Measurements from ENCODE around the gene ACTL6B. TPM values are rescaled to one million over a fixed set of nuclear protein-coding genes. Genes with fewer than 3 reads are reported as not detected.
"Not testable (repeated sequence)": the region's sequence is repeated elsewhere in the genome, so short reads cannot be mapped to it uniquely, and the experiment has no call there.

The ACTL6B gene
- total RNA-seq, result 10 to 100 TPM; 16.5 to 35.2 TPM
- polyA plus RNA-seq (ENCODE audit: insufficient read length in 2 of 2), result 10 to 100 TPM; 83.1 to 89.8 TPM
- long read RNA-seq, donor 1, transcript ACTL6B-201 (14 exons, 1,537 nt), result major isoform, 10 of 10 reads
- long read RNA-seq, donor 1, partial matches to known transcripts, result 0 of 10 reads
- long read RNA-seq, donor 1, other reads (novel, unspliced or antisense), result 0 of 10 reads
- long read RNA-seq, donor 2, partial matches to known transcripts, result 0 of 5 reads
- long read RNA-seq, donor 2, other reads (novel, unspliced or antisense), result 0 of 5 reads
- long read RNA-seq, donor 3, partial matches to known transcripts, result 5 of 7 reads
- long read RNA-seq, donor 3, other reads (novel, unspliced or antisense), result 0 of 7 reads
- long read RNA-seq, donor 4, partial matches to known transcripts, result 421 of 427 reads
- long read RNA-seq, donor 4, other reads (novel, unspliced or antisense), result 6 of 427 reads

- 4% methylated on average over 61 of the region's 63 CpGs for WGBS (ENCODE audit: insufficient coverage)
- H3K4me3 ChIP-seq (ENCODE audit: low read depth, low read length), result peak within 1 kb of the TSS; percentile 48
- H3K9me3 ChIP-seq (ENCODE audit: control insufficient read depth, insufficient read depth, low read length), result no peaks in the 10 kb centered on the region
- H3K27me3 ChIP-seq (ENCODE audit: control insufficient read depth, insufficient read depth, low read length), result peaks cover 17% of the 10 kb centered on the region
- H3K4me1 ChIP-seq (ENCODE audit: control insufficient read depth, insufficient read depth, low read length), result peaks cover 22% of the 10 kb centered on the region
- H3K36me3 ChIP-seq (ENCODE audit: control insufficient read depth, insufficient read depth, low read length), result peaks cover 4% of the 10 kb centered on the region
- DNase-seq (ENCODE audit: low read depth in 4 of 6, low spot score in 6 of 6), result peak in 4 of 6 donors; percentile 71 to 96 (median 84)
- no peak within 1 kb of the TSS for H3K27ac ChIP-seq (ENCODE audit: low read depth, low read length)
Observed at GRCh38 chr7:100655908-100656674, at the start of gene ACTL6B. Gene ACTL6B, minus strand, starts transcription at chr7:100656448. Its CDS starts 94 bp downstream, at chr7:100656354.

GRCh38 chr7:100705320-100705752 is 49.1 kb upstream of the ACTL6B start:
- no peaks in the 10 kb centered on the region for H3K9me3 ChIP-seq (ENCODE audit: control insufficient read depth, insufficient read depth, low read length)
- peak overlapping the region; percentile 97 for H3K27ac ChIP-seq (ENCODE audit: low read depth, low read length)
- peaks cover 22% of the 10 kb centered on the region for H3K36me3 ChIP-seq (ENCODE audit: control insufficient read depth, insufficient read depth, low read length)
- peaks cover 20% of the 10 kb centered on the region for H3K4me1 ChIP-seq (ENCODE audit: control insufficient read depth, insufficient read depth, low read length)
- no peaks in the 10 kb centered on the region for H3K27me3 ChIP-seq (ENCODE audit: control insufficient read depth, insufficient read depth, low read length)
- DNase-seq (ENCODE audit: low read depth in 4 of 6, low spot score in 6 of 6), result peak; percentile 43 to 91 (median 70)
- H3K4me3 ChIP-seq (ENCODE audit: low read depth, low read length), result peak overlapping the region; percentile 95
- WGBS (ENCODE audit: insufficient coverage), result under 1% methylated on average over 25 of the region's 25 CpGs

- not testable (repeated sequence) for DNase-seq (ENCODE audit: low read depth in 4 of 6, low spot score in 6 of 6)
- H3K4me1 ChIP-seq (ENCODE audit: control insufficient read depth, insufficient read depth, low read length), result peaks cover 11% of the 10 kb centered on the region
- WGBS (ENCODE audit: insufficient coverage), result 95% methylated on average over 3 of the region's 3 CpGs
Observed at GRCh38 chr7:100701089-100701488, 44.8 kb upstream of the ACTL6B start.

GRCh38 chr7:100699018-100699417 is 42.8 kb upstream of the ACTL6B start:
- DNase-seq (ENCODE audit: low read depth in 4 of 6, low spot score in 6 of 6), result no peak
- H3K4me3 ChIP-seq (ENCODE audit: low read depth, low read length), result no peak overlapping the region
- H3K4me1 ChIP-seq (ENCODE audit: control insufficient read depth, insufficient read depth, low read length), result peaks cover 9% of the 10 kb centered on the region
- no peak overlapping the region for H3K27ac ChIP-seq (ENCODE audit: low read depth, low read length)
- H3K27me3 ChIP-seq (ENCODE audit: control insufficient read depth, insufficient read depth, low read length), result no peaks in the 10 kb centered on the region
- 88% methylated on average over 5 of the region's 6 CpGs for WGBS (ENCODE audit: insufficient coverage)
- no peaks in the 10 kb centered on the region for H3K36me3 ChIP-seq (ENCODE audit: control insufficient read depth, insufficient read depth, low read length)
- no peaks in the 10 kb centered on the region for H3K9me3 ChIP-seq (ENCODE audit: control insufficient read depth, insufficient read depth, low read length)

More at GRCh38 chr7:100701089-100701488, 44.8 kb upstream of the ACTL6B start:
- not testable (repeated sequence) for H3K36me3 ChIP-seq (ENCODE audit: control insufficient read depth, insufficient read depth, low read length); H3K4me3 ChIP-seq (ENCODE audit: low read depth, low read length); H3K9me3 ChIP-seq (ENCODE audit: control insufficient read depth, insufficient read depth, low read length); H3K27ac ChIP-seq (ENCODE audit: low read depth, low read length); H3K27me3 ChIP-seq (ENCODE audit: control insufficient read depth, insufficient read depth, low read length)

GRCh38 chr7:100696123-100696521 is 39.9 kb upstream of the ACTL6B start:
- 84% methylated on average over 4 of the region's 6 CpGs for whole genome bisulfite sequencing (ENCODE audit: insufficient coverage)
- no peak overlapping the region for H3K27ac ChIP-seq (ENCODE audit: low read depth, low read length)

GRCh38 chr7:100694098-100694745 is 38.0 kb upstream of the ACTL6B start, which contains the start of gene GIGYF1:
Gene GIGYF1, minus strand, starts transcription at chr7:100694250. Its CDS starts 6,012 bp downstream, at chr7:100688238.
- DNase-seq (ENCODE audit: low read depth in 4 of 6, low spot score in 6 of 6), result peak in 2 of 6 donors; percentile 86 to 89
- H3K9me3 ChIP-seq (ENCODE audit: control insufficient read depth, insufficient read depth, low read length), result no peaks in the 10 kb centered on the region
- under 1% methylated on average over 49 of the region's 102 CpGs for WGBS (ENCODE audit: insufficient coverage)

More at GRCh38 chr7:100696123-100696521, 39.9 kb upstream of the ACTL6B start:
- H3K27me3 ChIP-seq (ENCODE audit: control insufficient read depth, insufficient read depth, low read length), result no peaks in the 10 kb centered on the region
- H3K4me3 ChIP-seq (ENCODE audit: low read depth, low read length), result no peak overlapping the region
- peaks cover 5% of the 10 kb centered on the region for H3K36me3 ChIP-seq (ENCODE audit: control insufficient read depth, insufficient read depth, low read length)
- peaks cover 32% of the 10 kb centered on the region for H3K4me1 ChIP-seq (ENCODE audit: control insufficient read depth, insufficient read depth, low read length)
- no peak for DNase-seq (ENCODE audit: low read depth in 4 of 6, low spot score in 6 of 6)
- no peaks in the 10 kb centered on the region for H3K9me3 ChIP-seq (ENCODE audit: control insufficient read depth, insufficient read depth, low read length)

GRCh38 chr7:100693312-100694097 is 37.3 kb upstream of the ACTL6B start:
- peak overlapping the region; percentile 20 for H3K27ac ChIP-seq (ENCODE audit: low read depth, low read length)
- H3K4me3 ChIP-seq (ENCODE audit: low read depth, low read length), result peak overlapping the region; percentile 56
- peak in 1 of 6 donors; percentile 37 for DNase-seq (ENCODE audit: low read depth in 4 of 6, low spot score in 6 of 6)
- H3K9me3 ChIP-seq (ENCODE audit: control insufficient read depth, insufficient read depth, low read length), result no peaks in the 10 kb centered on the region
- peaks cover 53% of the 10 kb centered on the region for H3K4me1 ChIP-seq (ENCODE audit: control insufficient read depth, insufficient read depth, low read length)
- under 1% methylated on average over 81 of the region's 81 CpGs for WGBS (ENCODE audit: insufficient coverage)
- H3K27me3 ChIP-seq (ENCODE audit: control insufficient read depth, insufficient read depth, low read length), result no peaks in the 10 kb centered on the region
- peaks cover 26% of the 10 kb centered on the region for H3K36me3 ChIP-seq (ENCODE audit: control insufficient read depth, insufficient read depth, low read length)

More at GRCh38 chr7:100694098-100694745, 38.0 kb upstream of the ACTL6B start, which contains the start of gene GIGYF1:
- H3K4me1 ChIP-seq (ENCODE audit: control insufficient read depth, insufficient read depth, low read length), result peaks cover 49% of the 10 kb centered on the region
- H3K4me3 ChIP-seq (ENCODE audit: low read depth, low read length), result peak within 1 kb of the TSS; percentile 56
- H3K27me3 ChIP-seq (ENCODE audit: control insufficient read depth, insufficient read depth, low read length), result no peaks in the 10 kb centered on the region
- peaks cover 19% of the 10 kb centered on the region for H3K36me3 ChIP-seq (ENCODE audit: control insufficient read depth, insufficient read depth, low read length)
- H3K27ac ChIP-seq (ENCODE audit: low read depth, low read length), result peak within 1 kb of the TSS; percentile 52

GRCh38 chr7:100692578-100692961 is 36.3 kb upstream of the ACTL6B start:
- WGBS (ENCODE audit: insufficient coverage), result 38% methylated on average over 4 of the region's 6 CpGs
- Histone ChIP-seq H3K36me3 (ENCODE audit: control insufficient read depth, insufficient read depth, low read length) (peaks cover 35% of the 10 kb centered on the region), H3K27ac (ENCODE audit: low read depth, low read length) (no peak overlapping the region), H3K9me3 (ENCODE audit: control insufficient read depth, insufficient read depth, low read length) (no peaks in the 10 kb centered on the region), H3K4me3 (ENCODE audit: low read depth, low read length) (peak overlapping the region; percentile 56), H3K27me3 (ENCODE audit: control insufficient read depth, insufficient read depth, low read length) (no peaks in the 10 kb centered on the region), H3K4me1 (ENCODE audit: control insufficient read depth, insufficient read depth, low read length) (peaks cover 53% of the 10 kb centered on the region)
- no peak for DNase-seq (ENCODE audit: low read depth in 4 of 6, low spot score in 6 of 6)
